ENCODE data around the gene HELZ. TPM values are rescaled to one million over a fixed set of nuclear protein-coding genes. Genes with fewer than 3 reads are reported as not detected.
"Not testable (repeated sequence)": the region's sequence is repeated elsewhere in the genome, so short reads cannot be mapped to it uniquely, and the experiment has no call there.

The HELZ gene
- polyA plus RNA-seq, 6 donors from 2014 or later: 34.5 to 94.7 (median 75.5) TPM

DNA sequence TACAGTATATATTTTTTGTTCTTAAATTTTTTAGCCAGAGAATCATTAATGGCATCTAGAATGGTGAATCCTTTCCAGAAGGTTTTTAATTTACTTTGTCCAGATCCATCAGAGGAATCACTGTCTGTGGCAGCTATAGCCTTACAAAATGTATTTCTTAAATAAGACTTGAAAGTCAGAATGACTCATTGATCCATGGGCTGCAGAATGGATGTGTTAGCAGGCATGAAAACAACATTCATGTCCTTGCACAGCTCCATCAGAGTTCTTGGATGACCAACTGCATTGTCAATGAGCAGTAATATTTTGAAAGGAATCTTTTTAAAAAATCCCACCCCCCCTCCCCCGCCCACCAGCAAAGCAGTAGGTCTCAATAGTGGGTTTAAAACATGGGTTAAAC is 149.2 kb downstream of the HELZ start:
- peaks cover 13 to 23% (median 16%) of the 10 kb centered on the region in 3 donors for H3K4me1 Mint-ChIP-seq
- peaks cover 15 to 22% of the 10 kb centered on the region in 2 donors for H3K36me3 Mint-ChIP-seq
- ATAC-seq (ENCODE audit: low read depth in 2 of 2) (no peak), DNase-seq (no peak)
- H3K4me3 Mint-ChIP-seq: no peak overlapping the region
- H3K27ac Mint-ChIP-seq: peak overlapping the region in 1 of 6 donors; percentile 89
- no peaks in the 10 kb centered on the region for H3K27me3 Mint-ChIP-seq
- H3K9me3 Mint-ChIP-seq: no peaks in the 10 kb centered on the region

DNA sequence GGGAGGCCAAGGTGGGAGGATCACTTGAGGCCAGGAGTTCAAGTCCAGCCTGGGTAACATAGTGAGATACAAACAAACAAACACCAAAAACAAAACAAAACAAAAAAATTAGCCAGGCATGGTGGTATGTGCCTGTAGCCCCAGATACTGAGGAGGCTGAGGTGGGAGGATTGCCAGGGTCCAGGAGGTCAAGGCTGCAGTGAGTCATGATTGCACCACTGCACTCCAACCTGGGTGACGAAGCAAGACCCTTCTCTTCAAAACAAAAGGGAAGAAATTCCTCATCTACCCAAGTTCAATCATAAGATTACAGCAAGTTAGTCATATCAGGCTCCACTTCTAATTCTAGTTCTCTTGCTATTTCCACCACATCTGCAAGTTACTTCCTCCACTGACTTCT is 149.7 kb downstream of the HELZ start:
- ATAC-seq (ENCODE audit: low read depth in 2 of 2); H3K27me3 Mint-ChIP-seq; H3K4me3 Mint-ChIP-seq; H3K9me3 Mint-ChIP-seq; DNase-seq: not testable (repeated sequence)
- Mint-ChIP-seq H3K27ac (peak overlapping the region in 2 of 6 donors; percentile 25 to 89), H3K4me1 (peaks cover 9 to 23% (median 13%) of the 10 kb centered on the region in 3 donors), H3K36me3 (peaks cover 16 to 17% of the 10 kb centered on the region in 2 donors)

- ATAC-seq (ENCODE audit: low read depth in 2 of 2) (no peak), DNase-seq (no peak)
- Mint-ChIP-seq H3K27me3 (no peaks in the 10 kb centered on the region), H3K27ac (no peak overlapping the region), H3K4me1 (peaks cover 9 to 26% (median 12%) of the 10 kb centered on the region in 3 donors), H3K36me3 (peaks cover 17 to 18% of the 10 kb centered on the region in 2 donors), H3K9me3 (no peaks in the 10 kb centered on the region), H3K4me3 (no peak overlapping the region)
Observed at GRCh38 chr17:67093348-67093747, 151.6 kb downstream of the HELZ start.

DNA sequence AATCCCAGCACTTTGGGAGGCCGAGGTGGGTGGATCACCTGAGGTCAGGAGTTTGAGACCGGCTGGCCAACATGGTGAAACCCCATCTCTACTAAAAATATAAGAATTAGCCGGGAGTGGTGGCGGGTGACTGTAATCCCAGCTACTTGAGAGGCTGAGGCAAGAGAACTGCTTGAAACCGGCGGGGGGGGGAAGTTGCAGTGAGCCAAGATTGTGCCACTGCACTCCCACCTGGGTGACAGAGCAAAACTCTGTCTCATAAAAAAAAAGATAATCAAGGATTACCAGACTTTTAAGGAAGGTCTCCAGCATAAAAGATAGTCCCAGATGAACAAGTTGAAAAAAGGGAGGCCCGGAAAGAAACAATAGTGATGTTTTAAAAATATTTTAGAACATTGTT is 152.3 kb downstream of the HELZ start:
- H3K9me3 Mint-ChIP-seq; H3K27ac Mint-ChIP-seq; ATAC-seq (ENCODE audit: low read depth in 2 of 2); H3K27me3 Mint-ChIP-seq; H3K4me3 Mint-ChIP-seq; DNase-seq: not testable (repeated sequence)
- Mint-ChIP-seq H3K4me1 (peaks cover 10 to 25% (median 12%) of the 10 kb centered on the region in 3 donors), H3K36me3 (peaks cover 18 to 23% of the 10 kb centered on the region in 2 donors)

DNA sequence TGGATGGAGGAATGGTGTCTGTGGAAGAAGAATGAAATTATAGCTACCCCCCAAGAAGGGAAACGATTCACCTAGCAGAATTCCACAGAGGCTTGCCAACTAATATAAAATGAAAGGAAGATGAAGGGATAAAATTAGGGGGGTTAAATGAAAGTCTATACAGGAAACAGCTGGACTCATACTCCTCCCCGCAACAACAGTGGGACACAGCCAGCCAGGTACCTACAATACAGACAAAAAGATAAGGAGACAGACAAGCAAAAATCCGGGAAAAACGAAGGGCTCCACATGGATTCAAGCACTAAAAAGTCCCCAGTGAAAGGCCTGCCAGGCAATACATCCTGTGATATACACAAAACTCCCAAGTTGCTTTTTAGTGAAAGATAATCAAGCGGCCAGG is 152.7 kb downstream of the HELZ start:
- ATAC-seq (ENCODE audit: low read depth in 2 of 2) (no peak), DNase-seq (no peak)
- Mint-ChIP-seq H3K4me3 (no peak overlapping the region), H3K27me3 (no peaks in the 10 kb centered on the region), H3K4me1 (peaks cover 10 to 25% (median 12%) of the 10 kb centered on the region in 3 donors), H3K9me3 (no peaks in the 10 kb centered on the region), H3K27ac (peak overlapping the region in 1 of 6 donors; percentile 36), H3K36me3 (peaks cover 18 to 27% of the 10 kb centered on the region in 2 donors)

- Mint-ChIP-seq H3K4me1 (peaks cover 7 to 25% (median 8%) of the 10 kb centered on the region in 3 donors), H3K27me3 (no peaks in the 10 kb centered on the region), H3K9me3 (no peaks in the 10 kb centered on the region), H3K4me3 (no peak overlapping the region), H3K36me3 (peaks cover 18 to 22% of the 10 kb centered on the region in 2 donors), H3K27ac (no peak overlapping the region)
- DNase-seq (no peak), ATAC-seq (ENCODE audit: low read depth in 2 of 2) (no peak)
Observed at GRCh38 chr17:67090341-67090740, 154.7 kb downstream of the HELZ start.

GRCh38 chr17:67088639-67089038 is 156.4 kb downstream of the HELZ start:
- Mint-ChIP-seq H3K27me3 (no peaks in the 10 kb centered on the region), H3K27ac (no peak overlapping the region), H3K4me3 (no peak overlapping the region), H3K9me3 (no peaks in the 10 kb centered on the region), H3K4me1 (peaks cover 4 to 19% (median 8%) of the 10 kb centered on the region in 3 donors), H3K36me3 (peaks cover 18 to 20% of the 10 kb centered on the region in 2 donors)
- no peak for DNase-seq
- no peak for ATAC-seq (ENCODE audit: low read depth in 2 of 2)

- Mint-ChIP-seq H3K4me3 (no peak overlapping the region), H3K27ac (no peak overlapping the region), H3K9me3 (no peaks in the 10 kb centered on the region), H3K36me3 (peaks cover 11 to 22% of the 10 kb centered on the region in 2 donors), H3K27me3 (no peaks in the 10 kb centered on the region), H3K4me1 (peaks cover 18 to 19% (median 18%) of the 10 kb centered on the region in 3 donors)
- ATAC-seq (ENCODE audit: low read depth in 2 of 2): no peak
- no peak for DNase-seq
Observed at GRCh38 chr17:67085406-67085805, 159.6 kb downstream of the HELZ start.

GRCh38 chr17:67082107-67082506 is 162.9 kb downstream of the HELZ start:
- H3K27me3 Mint-ChIP-seq: no peaks in the 10 kb centered on the region
- H3K4me1 Mint-ChIP-seq: peaks cover 14 to 15% (median 15%) of the 10 kb centered on the region in 3 donors
- DNase-seq (no peak), ATAC-seq (ENCODE audit: low read depth in 2 of 2) (no peak)
- H3K4me3 Mint-ChIP-seq: peak overlapping the region in 2 of 8 donors; percentile 1 to 57
- peaks cover 0 to 20% of the 10 kb centered on the region in 2 donors for H3K36me3 Mint-ChIP-seq
- H3K9me3 Mint-ChIP-seq: no peaks in the 10 kb centered on the region
- peak overlapping the region in 3 of 6 donors; percentile 18 to 87 (median 63) for H3K27ac Mint-ChIP-seq

DNA sequence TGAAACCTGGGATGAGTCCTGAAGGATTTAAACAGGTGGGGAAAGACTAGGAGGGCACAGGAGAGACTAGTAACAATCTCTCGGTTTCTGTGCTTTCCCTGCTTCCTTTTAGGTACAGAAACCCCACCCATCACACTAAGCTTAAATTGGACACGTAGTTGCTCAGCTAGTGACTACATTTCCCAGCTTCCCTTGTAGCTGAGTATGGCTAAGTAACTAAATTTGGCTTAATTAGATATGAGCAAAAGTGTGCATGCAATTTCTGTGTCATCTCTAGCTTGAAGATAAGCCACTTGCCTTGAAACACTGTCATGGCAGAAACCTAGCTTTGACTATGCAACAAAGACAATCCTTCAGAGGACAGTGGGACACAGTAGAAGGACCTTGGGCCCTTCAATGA is 164.2 kb downstream of the HELZ start:
- H3K9me3 Mint-ChIP-seq: no peaks in the 10 kb centered on the region
- peaks cover 14 to 15% (median 15%) of the 10 kb centered on the region in 3 donors for H3K4me1 Mint-ChIP-seq
- H3K36me3 Mint-ChIP-seq: peaks cover 0 to 17% of the 10 kb centered on the region in 2 donors
- no peaks in the 10 kb centered on the region for H3K27me3 Mint-ChIP-seq
- no peak overlapping the region for H3K4me3 Mint-ChIP-seq
- DNase-seq (no peak), ATAC-seq (ENCODE audit: low read depth in 2 of 2) (no peak)
- peak overlapping the region in 3 of 6 donors; percentile 6 to 70 (median 28) for H3K27ac Mint-ChIP-seq

- H3K27me3 Mint-ChIP-seq: no peaks in the 10 kb centered on the region
- no peak overlapping the region for H3K4me3 Mint-ChIP-seq
- H3K36me3 Mint-ChIP-seq: peaks cover 0 to 14% of the 10 kb centered on the region in 2 donors
- H3K4me1 Mint-ChIP-seq: peaks cover 14 to 15% (median 15%) of the 10 kb centered on the region in 3 donors
- H3K9me3 Mint-ChIP-seq: no peaks in the 10 kb centered on the region
- no peak overlapping the region for H3K27ac Mint-ChIP-seq
- ATAC-seq (ENCODE audit: low read depth in 2 of 2) (no peak), DNase-seq (no peak)
Observed at GRCh38 chr17:67079491-67079890, 165.5 kb downstream of the HELZ start.

- no peak for DNase-seq
- no peaks in the 10 kb centered on the region for H3K27me3 Mint-ChIP-seq
- no peak overlapping the region for H3K27ac Mint-ChIP-seq
- H3K4me3 Mint-ChIP-seq: no peak overlapping the region
- H3K4me1 Mint-ChIP-seq: peaks cover 11 to 15% (median 14%) of the 10 kb centered on the region in 3 donors
- no peak for ATAC-seq (ENCODE audit: low read depth in 2 of 2)
- H3K36me3 Mint-ChIP-seq: peaks cover 0 to 11% of the 10 kb centered on the region in 2 donors
- H3K9me3 Mint-ChIP-seq: no peaks in the 10 kb centered on the region
Observed at GRCh38 chr17:67078292-67078691, 166.7 kb downstream of the HELZ start.

GRCh38 chr17:67076290-67076689 is 168.7 kb downstream of the HELZ start:
- DNase-seq (no peak), ATAC-seq (ENCODE audit: low read depth in 2 of 2) (no peak)
- Mint-ChIP-seq H3K36me3 (peaks cover 0 to 18% of the 10 kb centered on the region in 2 donors), H3K27me3 (no peaks in the 10 kb centered on the region), H3K9me3 (no peaks in the 10 kb centered on the region), H3K27ac (peak overlapping the region in 3 of 6 donors; percentile 16 to 46 (median 16)), H3K4me1 (peaks cover under 1 to 6% (median 5%) of the 10 kb centered on the region in 3 donors), H3K4me3 (no peak overlapping the region)

DNA sequence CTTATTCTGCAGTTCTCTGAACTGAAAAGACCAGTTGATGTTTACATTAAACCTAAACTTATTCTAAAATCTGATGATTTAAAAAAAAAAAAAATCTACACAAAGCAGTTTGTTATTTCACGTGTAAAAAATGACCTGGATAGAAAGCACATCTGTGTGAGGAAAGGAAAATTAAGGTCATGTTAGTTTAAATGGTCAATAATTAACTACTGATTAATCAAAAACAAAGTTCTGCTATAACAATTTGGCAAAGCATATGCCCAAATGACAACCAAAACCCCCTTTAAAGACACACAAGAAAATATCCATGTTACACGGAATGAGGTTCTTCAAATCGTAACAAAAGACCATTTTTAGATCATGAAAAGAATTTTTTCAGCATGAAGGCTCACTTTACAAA is 170.2 kb downstream of the HELZ start:
- Mint-ChIP-seq H3K9me3 (no peaks in the 10 kb centered on the region), H3K36me3 (peaks cover 0 to 18% of the 10 kb centered on the region in 2 donors), H3K27ac (peak overlapping the region in 1 of 6 donors; percentile 35), H3K4me1 (no peaks in the 10 kb centered on the region), H3K27me3 (no peaks in the 10 kb centered on the region), H3K4me3 (no peak overlapping the region)
- ATAC-seq (ENCODE audit: low read depth in 2 of 2) (no peak), DNase-seq (no peak)

Data from naive B cell (primary cell).